Lung microvascular endothelial cell (primary cell): ENCODE measurements around the gene ME1. TPM values are rescaled to one million over a fixed set of nuclear protein-coding genes. Genes with fewer than 3 reads are reported as not detected.
"Not testable (repeated sequence)": the region's sequence is repeated elsewhere in the genome, so short reads cannot be mapped to it uniquely, and the experiment has no call there.

Source experiments
- DNase-seq, 2 donors: peaks; one replicate each; pipeline versions ENCODE4 v3.0.0 to v3.0.0-alpha.2; 2010; ENCODE audit warnings: low read depth in 2 of 2
- total RNA-seq: library from RNA; depleted of rRNA; stranded (reverse); fragments of >200 nt; gene quantifications from 2 replicates; pipeline ENCODE4 v1.2.1, GENCODE V29; 2014

Gene ME1
- total RNA-seq, 1 donor from 2014 or later = 2.2 TPM

GRCh38 chr6:83192871-83193746, 237.7 kb downstream of the ME1 start, which contains the start of the genes PGM3 and RWDD2A:
PGM3 (minus strand) TSS chr6:83193265; CDS start chr6:83191012, 2,253 bp downstream.
RWDD2A (plus strand) TSS chr6:83193357; CDS start chr6:83194452, 1,095 bp downstream.
- peak; percentile 90 to 92 for DNase-seq

- peak in 1 of 2 donors; percentile 11 for DNase-seq
Observed at GRCh38 chr6:83192456-83192855, 238.4 kb downstream of the ME1 start.

GRCh38 chr6:83191974-83192373, 238.9 kb downstream of the ME1 start:
- not testable (repeated sequence) for DNase-seq

GRCh38 chr6:83190626-83191025, 240.2 kb downstream of the ME1 start:
- no peak for DNase-seq

- DNase-seq = no peak
Observed at GRCh38 chr6:83188501-83188900, 242.3 kb downstream of the ME1 start.

GRCh38 chr6:83185096-83185495, 245.8 kb downstream of the ME1 start:
- no peak for DNase-seq

GRCh38 chr6:83183082-83183828, 247.6 kb downstream of the ME1 start:
- DNase-seq = peak in 1 of 2 donors; percentile 64

- no peak for DNase-seq
Observed at GRCh38 chr6:83182114-83182513, 248.7 kb downstream of the ME1 start.

- DNase-seq = no peak
Observed at GRCh38 chr6:83180426-83180950, 250.4 kb downstream of the ME1 start.

- DNase-seq = no peak
Observed at GRCh38 chr6:83176246-83176645, 254.6 kb downstream of the ME1 start.

- DNase-seq = no peak
Observed at GRCh38 chr6:83169511-83169910, 261.3 kb downstream of the ME1 start.

- no peak for DNase-seq
Observed at GRCh38 chr6:83169106-83169505, 261.7 kb downstream of the ME1 start.

- no peak for DNase-seq
Observed at GRCh38 chr6:83168556-83168955, 262.3 kb downstream of the ME1 start.

GRCh38 chr6:83167726-83168278, 263.0 kb downstream of the ME1 start:
- no peak for DNase-seq

Other genes with a start within 250 kb of the ME1 start
- gene PGM3, start 237.8 kb downstream of the ME1 start, total RNA-seq = 47.8 and 53.6 TPM in 2 replicates
- 1.8 and 2.8 TPM in 2 replicates for gene RWDD2A, start 237.7 kb downstream of the ME1 start, total RNA-seq
- not detected in 2 replicates for gene PRSS35, start 81.5 kb upstream of the ME1 start, total RNA-seq